ENCODE data around the gene DIDO1.

DIDO1 gene

DNA sequence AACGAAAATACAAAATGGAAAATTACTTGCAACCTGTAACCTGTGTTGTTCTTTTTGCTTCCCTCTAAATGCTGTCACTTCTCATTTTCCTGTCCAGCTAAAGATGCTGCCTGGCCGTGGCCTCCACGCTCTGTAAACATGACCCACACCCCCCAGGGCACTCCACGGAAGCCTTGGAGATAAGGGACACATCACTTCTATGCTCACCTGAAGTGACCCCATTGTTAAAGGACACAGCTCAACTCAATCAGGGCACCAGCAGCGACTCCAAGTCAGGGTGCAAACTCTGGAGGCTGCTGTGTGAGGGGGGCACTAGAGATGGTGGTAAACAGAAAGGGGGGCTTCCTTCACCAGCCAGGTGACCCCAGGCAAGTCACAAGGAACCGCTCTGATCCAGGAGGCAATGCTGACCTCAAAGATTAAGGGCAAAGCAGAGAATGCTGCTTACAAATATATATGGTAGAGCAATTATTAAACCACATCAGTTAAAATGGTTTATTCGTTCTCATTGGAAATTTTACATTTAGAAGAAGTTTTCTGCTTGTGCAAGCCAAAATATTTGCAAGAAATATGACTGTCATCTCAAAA, 13.2 kb downstream of the DIDO1 start:
- DNase-seq (ENCODE audit: extremely low read depth in 1 of 2, low read depth in 1 of 2) = no peak

- no peak for DNase-seq (ENCODE audit: extremely low read depth in 1 of 2, low read depth in 1 of 2)
Observed at GRCh38 chr20:62911701-62912280, 14.5 kb downstream of the DIDO1 start.

GRCh38 chr20:62910777-62911497, 15.4 kb downstream of the DIDO1 start:
- DNase-seq (ENCODE audit: extremely low read depth in 1 of 2, low read depth in 1 of 2) = no peak

DNA sequence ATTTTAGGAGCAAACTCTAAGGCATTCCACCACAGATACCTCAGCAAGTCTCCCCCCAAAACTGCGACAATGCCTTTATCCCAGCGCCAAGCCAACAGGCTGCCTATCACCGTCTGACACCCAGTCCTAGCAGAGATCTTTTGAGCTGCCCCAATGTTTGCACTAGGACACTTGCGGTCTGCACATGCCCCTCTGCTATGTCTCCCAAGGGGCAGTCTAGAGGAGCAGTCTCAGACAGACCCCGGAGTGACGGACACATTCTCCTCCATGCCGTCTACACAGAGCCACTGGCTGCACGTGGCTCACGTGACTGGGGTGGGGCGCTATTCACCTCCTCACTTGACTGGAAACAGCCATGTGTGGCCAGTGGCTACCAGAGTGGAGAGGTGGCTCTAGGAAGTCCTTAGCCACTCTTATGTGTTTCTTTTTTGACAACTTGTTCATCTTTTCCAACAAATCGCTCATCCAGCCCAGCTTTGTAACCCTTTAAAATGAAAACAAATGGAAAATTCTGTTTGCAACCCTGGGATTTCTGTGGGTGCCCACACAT, 16.0 kb downstream of the DIDO1 start:
- no peak for DNase-seq (ENCODE audit: extremely low read depth in 1 of 2, low read depth in 1 of 2)

DNA sequence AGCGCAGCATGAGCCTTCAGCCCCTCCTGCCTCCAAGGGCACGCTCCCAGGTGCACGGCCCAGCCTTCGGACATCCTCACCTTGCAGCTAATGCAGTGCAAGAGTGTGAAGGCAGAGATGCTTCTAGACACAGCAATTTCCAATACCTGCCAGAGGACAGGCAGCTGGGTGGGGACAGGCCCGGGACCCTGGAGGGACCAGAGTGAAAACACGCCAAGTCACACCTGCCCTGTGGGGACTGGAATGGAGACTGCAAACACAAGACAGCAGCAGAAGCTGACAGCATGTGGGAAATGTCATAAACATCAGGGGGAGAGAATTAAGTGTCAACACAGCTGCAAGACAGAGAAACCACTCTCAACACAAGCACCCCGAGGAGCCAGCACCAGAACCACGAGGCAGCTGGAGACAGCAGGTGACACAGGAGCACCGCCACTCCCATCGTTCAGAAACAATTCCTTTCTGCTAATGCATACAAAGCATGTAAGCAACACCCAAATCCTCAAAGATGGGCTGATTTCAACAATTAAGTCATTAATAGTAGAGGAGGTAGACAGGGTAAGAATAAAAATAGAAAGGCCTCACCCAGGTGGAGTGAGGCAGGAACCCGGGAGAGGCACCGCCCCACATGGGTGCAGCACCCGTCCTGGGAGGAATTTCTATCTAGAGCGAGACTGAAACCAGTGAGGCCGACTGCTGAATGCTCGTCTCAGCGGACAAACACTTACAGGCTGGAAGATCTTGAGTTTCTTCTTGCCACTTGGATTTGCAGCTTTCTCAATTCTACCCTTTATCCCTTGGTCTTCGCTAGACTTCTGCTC, 17.1 kb downstream of the DIDO1 start:
- DNase-seq (ENCODE audit: extremely low read depth in 1 of 2, low read depth in 1 of 2) = no peak

- DNase-seq (ENCODE audit: extremely low read depth in 1 of 2, low read depth in 1 of 2) = peak in 1 of 2 donors; percentile 43
Observed at GRCh38 chr20:62907384-62908317, 18.7 kb downstream of the DIDO1 start.

DNA sequence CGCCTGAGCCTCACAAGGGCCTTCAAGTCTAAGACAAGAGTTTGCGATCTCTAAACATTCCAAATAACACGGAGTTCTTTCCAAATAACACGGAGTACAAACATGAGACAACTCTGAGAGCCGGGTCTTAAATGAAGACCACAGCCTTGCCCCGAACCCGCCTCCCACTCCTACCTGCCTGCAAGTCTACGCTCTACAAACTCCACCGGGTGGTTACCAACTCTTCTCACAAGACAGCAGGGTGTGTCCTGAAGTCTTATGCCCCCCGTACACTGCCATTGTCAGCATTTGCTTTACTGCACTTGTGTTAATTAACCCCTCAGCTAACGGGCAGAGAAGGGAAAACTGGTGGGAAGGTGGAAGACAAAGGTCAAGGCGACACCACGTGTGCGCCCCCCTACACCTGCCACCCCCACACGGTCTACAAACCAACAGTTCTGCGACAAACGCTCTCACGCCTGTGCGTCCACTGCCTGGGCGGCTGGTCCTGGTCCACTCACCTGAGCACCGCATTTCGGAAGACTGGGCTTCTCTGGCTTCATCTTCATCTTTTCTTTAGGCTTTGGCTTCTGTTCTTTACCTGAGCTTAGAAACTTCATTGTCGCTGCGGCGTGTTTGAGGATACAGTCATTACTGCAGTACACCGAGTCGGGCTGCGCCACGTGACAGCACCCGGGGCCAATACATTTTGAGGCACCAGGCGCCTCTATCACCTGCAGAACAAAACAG, 19.5 kb downstream of the DIDO1 start:
- no peak for DNase-seq (ENCODE audit: extremely low read depth in 1 of 2, low read depth in 1 of 2)

- no peak for DNase-seq (ENCODE audit: extremely low read depth in 1 of 2, low read depth in 1 of 2)
Observed at GRCh38 chr20:62906209-62906608, 20.1 kb downstream of the DIDO1 start.

DNA sequence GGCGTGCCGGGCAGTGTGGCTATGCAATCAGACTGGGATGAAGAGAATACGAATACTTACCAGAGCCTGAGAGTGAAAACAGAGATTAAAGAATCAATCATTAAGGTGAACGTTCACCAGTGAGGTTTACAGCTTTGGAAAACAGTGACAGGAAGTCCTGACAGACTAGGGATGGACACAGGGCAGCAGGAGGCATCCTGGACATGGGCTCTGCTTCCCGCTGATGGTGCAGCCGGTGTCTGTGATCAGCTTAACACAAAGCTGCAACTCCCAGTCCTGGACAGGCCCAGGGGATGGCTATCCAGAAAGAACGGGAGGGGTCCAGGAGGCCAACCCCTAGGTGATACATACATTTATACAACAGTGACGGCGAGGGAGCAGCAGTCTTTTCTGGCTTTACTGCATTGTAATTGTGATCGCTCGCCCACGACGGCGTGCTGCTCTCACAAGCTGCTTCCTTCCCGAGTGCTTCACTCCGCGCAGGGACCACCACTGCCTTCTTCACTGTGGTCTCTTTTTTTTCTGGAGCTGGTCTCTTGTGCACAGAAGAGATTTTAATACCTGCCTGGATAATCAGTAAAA, 20.7 kb downstream of the DIDO1 start:
- DNase-seq (ENCODE audit: extremely low read depth in 1 of 2, low read depth in 1 of 2) = no peak

DNA sequence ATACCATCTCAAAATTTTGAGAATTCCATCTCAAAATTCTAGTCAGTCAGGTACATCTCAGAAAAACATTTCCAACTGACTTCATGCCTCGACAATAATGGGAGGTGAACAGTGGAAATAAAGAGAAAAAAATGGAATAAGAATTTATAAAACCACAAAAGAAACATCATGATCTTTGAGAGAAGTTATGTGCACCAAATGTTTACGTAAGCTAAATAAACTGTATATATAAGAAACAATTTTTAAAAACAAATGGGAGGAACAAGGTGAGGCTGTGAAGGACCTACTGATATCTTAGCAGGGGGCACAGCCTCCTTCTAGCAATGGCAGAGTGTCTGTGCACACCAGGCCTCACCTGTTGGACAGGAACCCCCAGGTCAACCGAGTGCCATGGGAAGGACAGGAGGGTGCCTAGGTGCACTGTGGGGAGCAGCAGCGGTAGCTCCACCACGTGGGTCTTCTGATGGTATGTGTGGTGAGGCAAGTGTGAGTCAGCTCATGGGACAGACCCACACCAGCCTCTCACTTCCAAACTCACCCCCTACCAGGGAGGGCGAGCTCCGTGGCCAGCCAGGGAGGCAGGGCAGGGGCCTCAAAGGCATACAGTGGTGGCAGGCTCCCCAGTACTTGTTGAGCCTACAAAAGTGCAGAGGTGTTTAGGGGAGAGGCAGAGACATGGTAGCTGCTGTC, 23.2 kb downstream of the DIDO1 start:
- DNase-seq (ENCODE audit: extremely low read depth in 1 of 2, low read depth in 1 of 2) = no peak

GRCh38 chr20:62901891-62902290, 24.4 kb downstream of the DIDO1 start:
- DNase-seq (ENCODE audit: extremely low read depth in 1 of 2, low read depth in 1 of 2) = no peak

DNA sequence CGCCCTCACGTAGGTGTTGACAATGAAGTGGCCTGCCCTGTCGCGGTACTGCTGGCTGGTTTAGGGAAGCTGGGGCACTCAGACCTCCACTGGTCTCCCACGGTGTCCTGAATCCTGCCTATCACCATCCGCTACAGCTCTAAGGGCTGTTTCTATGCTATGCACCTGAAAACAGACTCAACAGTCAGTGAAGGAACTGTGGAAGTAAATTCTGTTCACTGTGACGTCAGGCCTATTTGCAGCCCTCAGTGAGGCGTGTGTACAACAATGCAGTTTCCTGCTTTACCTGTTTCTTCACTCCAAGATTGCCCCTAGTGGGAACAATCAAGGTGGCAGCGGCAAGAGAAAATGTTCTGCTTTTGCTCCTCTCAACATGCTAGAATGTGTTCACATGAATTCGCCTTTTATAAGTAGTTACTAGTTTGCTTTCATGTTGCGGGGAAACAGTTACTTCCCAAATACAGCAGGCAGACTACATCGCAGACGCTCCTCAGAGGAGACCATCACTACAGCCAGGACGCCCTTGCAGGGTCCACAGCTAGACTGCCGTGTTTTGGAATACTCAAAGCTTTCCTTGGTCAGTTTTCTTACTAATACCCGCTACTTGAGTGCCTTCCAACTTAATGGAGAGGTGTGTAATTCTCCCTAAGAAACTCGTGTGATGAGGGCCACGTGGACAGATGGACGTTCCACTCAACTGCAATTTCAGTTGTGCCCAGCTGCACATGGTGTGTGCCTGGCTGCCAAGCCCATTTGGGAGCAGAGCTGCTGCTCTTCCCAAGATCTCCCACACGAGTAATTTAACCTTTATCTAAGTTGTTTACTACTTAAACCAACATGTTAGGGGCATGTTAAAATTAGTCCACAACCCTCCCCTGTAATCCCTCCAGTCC, 25.4 kb downstream of the DIDO1 start:
- no peak for DNase-seq (ENCODE audit: extremely low read depth in 1 of 2, low read depth in 1 of 2)

- peak in 1 of 2 donors; percentile 48 for DNase-seq (ENCODE audit: extremely low read depth in 1 of 2, low read depth in 1 of 2)
Observed at GRCh38 chr20:62900052-62900691, 26.1 kb downstream of the DIDO1 start.

DNA sequence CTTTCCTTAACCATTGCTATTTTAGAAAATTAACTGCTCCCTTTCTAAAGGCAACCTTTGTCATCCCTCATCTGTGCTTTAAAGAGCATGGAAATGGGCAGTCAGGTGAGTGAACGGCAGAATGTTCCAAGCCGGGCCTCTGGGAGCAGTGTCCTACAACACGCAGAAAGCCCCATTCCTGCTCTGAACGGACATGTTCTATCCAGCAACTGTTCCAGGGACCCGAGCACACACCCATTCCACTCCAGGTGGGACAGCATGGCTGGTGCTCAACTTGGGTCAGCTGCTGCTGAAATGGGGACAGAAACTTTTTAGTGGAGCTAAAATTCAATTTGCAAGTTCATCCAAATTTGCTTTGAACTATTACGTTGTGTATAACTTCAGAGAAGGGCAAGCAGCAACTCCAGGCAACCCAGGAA, 26.7 kb downstream of the DIDO1 start:
- DNase-seq (ENCODE audit: extremely low read depth in 1 of 2, low read depth in 1 of 2) = no peak

GRCh38 chr20:62898970-62899632, 27.2 kb downstream of the DIDO1 start:
- DNase-seq (ENCODE audit: extremely low read depth in 1 of 2, low read depth in 1 of 2) = peak in 1 of 2 donors; percentile 37

Data from stimulated activated CD8-positive, alpha-beta memory T cell treated with anti-CD3 and anti-CD28 coated beads, Interleukin-7, amount 100 ng/mL, for 48 hours (primary cell).